Mammary epithelial cell (primary cell): ENCODE results near the gene MYL3.

Experiments used
- CTCF ChIP-seq, 2 donors: IDR thresholded peaks in 1 of 2; conservative IDR thresholded peaks in 1 of 2; 2 replicates each; pipeline ENCODE4 v1.5.1; 2011 to 2012; ENCODE audit warnings: inconsistent platforms in 2 of 2, low read length in 2 of 2, mild to moderate bottlenecking in 2 of 2, control low read depth in 1 of 2, low read depth in 1 of 2; ENCODE audit not compliant: insufficient read depth in 1 of 2; ENCODE audit errors: extremely low read depth in 1 of 2
- EZH2 ChIP-seq: IDR thresholded peaks from 2 replicates; pipeline ENCODE4 v1.6.1; 2012; ENCODE audit warnings: low read length, inconsistent platforms, borderline replicate concordance

GRCh38 chr3:46908986-46909534, 45.8 kb upstream of the MYL3 start:
- TF ChIP-seq CTCF (conservative IDR thresholded peaks at IDR 0.05 in 1 of 2, IDR thresholded peaks at IDR 0.05 in 1 of 2; ENCODE audit: extremely low read depth in 1 of 2, insufficient read depth in 1 of 2, low read depth in 1 of 2, low read length in 2 of 2), result no peak
- no peak for TF ChIP-seq EZH2
